DMS79 (cell line): Measurements from ENCODE around the gene DMRTA1.
"Not testable (repeated sequence)": the region's sequence is repeated elsewhere in the genome, so short reads cannot be mapped to it uniquely, and the experiment has no call there.

Experiments used
- DNase-seq: peaks from one replicate; lab custom pipeline; 2025; lab: John Stamatoyannopoulos, UW

DMRTA1 gene, protein sequence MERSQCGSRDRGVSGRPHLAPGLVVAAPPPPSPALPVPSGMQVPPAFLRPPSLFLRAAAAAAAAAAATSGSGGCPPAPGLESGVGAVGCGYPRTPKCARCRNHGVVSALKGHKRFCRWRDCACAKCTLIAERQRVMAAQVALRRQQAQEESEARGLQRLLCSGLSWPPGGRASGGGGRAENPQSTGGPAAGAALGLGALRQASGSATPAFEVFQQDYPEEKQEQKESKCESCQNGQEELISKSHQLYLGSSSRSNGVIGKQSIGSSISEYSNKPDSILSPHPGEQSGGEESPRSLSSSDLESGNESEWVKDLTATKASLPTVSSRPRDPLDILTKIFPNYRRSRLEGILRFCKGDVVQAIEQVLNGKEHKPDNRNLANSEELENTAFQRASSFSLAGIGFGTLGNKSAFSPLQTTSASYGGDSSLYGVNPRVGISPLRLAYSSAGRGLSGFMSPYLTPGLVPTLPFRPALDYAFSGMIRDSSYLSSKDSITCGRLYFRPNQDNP

DNA sequence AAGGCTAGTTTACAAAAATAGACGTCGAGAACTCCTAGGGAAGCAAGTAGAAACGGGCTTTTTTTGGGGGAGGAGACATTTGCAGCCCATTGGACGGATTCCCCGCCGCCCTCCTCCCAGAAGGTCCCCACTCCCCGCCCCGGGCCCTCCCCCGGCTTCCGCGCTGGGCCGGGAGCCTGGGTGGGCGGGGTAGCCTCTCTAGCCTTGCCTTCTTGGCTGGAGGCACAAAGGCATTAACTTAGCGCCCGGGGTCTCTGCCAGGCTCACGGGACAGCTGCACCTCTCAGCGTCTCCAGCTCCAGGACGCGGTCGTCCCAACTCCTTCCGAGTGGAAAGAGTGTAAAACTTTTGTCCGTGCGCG lies at the start of gene DMRTA1:
TSS of gene DMRTA1 (plus strand) at position 236 of the 361 bp plus-strand sequence. CDS start 242 bp downstream, outside the sequence.
- no peak for DNase-seq

DNA sequence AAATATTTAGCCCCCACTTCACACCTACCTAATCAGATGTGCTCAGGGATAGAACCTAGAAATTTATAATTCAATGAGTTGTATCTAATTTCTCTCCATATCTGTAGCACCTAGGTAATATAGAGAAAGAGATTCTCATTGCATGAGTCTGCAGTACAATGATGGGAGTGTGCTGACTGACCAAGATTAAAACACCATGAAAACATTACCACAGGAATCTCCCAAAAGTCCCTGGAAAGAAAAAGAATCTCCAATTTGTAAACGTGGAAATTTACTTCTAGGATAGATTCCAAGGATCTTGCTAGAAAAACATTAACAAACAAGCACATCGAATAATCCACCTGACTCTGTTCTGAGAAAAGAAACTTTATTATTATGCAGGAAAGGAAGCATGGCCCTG lies 45.0 kb upstream of the DMRTA1 start:
- DNase-seq, result no peak

- no peak for DNase-seq
Observed at GRCh38 chr9:22405869-22406659, 40.6 kb upstream of the DMRTA1 start.

DNA sequence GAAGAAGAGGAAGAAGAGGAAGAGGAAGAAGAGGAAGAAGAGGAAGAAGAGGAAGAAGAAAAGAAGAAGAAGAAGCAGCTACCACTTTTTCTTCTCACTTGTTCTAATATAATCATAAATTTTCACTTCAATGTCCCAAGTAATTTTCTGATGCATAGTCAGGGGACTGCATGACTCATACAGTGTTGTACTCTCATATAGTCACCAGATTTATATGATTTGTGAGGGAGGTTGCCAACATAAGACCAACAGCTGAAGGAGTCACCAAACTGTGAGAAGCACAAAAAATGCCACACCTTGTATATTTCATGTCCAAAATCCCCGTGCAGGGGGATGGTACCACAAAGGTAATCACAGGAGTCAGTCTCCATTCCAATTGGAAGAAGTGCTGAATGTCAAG lies 32.7 kb upstream of the DMRTA1 start:
- DNase-seq, result no peak

GRCh38 chr9:22415941-22416691 lies 30.5 kb upstream of the DMRTA1 start:
- DNase-seq, result no peak

- DNase-seq, result no peak
Observed at GRCh38 chr9:22416692-22417060, 29.9 kb upstream of the DMRTA1 start.

DNA sequence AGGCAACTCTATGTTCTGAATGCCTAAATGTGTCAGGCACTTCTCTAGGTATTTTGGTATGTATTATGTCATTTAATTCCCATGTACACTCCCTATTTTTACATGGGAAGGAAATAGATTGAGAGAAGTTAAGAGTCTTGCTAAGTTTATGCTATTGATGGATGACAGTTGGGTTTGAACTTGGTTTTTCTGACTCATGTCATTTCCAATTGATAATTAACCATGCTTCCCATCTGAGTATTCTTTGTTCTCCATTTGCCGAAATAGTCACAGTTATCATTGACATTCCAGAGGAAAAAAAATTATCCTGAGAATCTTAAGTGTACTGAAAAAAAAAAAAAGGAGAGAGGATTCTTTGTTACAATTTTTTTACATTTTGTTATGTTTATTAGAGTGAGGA lies 23.1 kb upstream of the DMRTA1 start:
- no peak for DNase-seq

DNA sequence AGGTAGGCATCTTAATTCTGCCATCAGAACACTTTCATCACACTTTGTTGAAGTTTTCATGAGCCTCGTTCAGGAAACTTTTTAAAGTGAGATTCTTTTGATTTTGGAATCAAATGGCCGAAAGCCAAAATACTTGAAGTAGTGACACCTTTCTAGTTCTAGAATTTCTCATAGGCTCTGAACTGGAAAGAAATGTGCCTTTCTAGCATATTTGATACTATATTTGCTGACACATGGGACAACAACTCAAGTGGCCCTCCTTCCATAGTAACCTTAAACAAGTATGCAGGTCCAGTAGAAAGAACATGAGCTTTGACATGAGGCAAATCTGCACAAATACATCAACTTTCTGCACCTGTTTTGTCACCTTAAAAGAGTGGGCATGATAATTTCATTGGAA lies 22.0 kb upstream of the DMRTA1 start:
- DNase-seq, result no peak

DNA sequence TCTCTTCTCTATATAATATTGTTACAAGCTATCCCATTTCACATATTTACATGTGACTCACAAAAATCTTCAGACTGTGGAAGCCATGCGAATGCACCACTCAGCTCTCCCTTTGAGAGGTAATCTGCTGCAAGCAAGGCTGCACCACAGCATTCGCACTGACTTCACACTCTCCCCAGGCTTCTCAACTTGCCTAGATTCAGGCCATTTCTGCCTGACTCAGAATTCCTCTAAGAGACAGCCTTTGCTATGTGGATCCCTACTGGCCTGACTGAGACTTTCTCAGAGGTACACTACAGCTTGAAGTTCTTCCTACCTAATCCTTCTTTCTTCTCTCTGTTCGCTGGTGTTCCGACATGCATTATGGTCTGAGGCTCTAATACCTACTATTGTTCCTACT lies 21.1 kb upstream of the DMRTA1 start:
- no peak for DNase-seq

DNA sequence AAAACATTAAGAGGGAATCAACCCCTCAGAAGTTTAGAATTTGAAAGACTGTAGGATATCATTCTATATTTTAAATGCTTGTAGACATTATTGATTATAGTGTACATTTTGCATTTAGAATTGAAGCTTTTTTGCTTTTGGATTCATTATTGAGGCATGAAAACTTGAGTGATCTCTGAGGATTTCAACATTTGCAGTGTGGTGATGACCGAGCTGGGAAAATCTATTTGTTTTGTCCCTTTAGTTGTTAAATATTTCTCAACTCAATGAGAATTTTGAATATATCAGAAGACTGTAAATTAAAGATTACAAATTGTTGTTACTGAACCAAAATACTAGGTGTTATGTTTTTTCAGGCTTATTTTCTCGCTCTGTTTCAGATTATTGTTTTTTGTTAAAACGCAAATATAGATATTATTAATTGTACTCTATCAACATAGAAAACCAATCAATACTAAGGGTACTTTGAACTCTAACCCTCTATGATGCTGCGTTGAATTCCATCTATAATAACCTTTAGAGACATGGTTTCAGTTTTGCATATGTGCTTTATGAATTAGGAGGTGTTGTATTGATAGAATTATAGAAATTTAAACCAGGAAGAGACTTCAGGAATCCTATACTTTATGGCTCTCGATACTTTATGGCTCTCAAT lies 19.3 kb upstream of the DMRTA1 start:
- no peak for DNase-seq

DNA sequence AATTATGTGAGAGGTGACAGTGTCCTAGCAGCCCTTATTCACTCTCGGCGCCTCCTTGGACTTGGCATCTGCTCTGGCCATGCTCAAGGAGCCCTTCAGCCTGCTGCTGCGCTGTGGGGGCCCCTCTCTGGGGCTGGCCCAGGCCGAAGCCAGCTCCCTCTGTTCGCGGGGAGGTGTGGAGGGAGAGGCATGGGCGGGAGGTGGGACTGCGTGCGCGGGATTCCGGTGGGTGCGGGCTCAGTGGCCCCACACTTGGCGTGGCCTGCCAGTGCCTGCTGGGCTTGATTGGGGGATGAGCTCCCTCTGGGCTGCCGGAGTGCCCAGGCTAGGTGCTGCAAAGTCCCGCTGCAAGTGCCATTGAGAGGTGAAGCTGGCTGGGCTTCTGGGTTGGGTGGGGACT lies 12.9 kb upstream of the DMRTA1 start:
- DNase-seq, result no peak

DNA sequence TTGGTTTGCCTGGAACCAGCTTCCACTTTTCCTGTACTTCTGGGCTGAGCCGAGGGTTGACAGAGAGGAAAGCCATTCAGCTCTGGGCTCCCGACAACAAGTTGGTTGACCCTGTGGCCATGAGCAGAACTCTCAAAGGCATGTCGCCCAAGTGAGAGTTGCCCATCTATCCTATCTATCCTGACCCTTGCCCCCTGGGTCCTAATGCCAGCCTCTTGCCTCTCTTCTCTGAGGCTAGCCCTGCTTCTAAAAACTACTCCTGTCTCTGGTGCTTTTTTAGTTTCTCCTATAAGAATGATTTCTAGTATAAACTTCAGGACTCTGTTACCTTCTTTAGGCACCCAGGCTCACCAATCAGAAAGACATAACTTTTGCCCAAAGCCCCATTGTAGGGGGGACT lies 11.4 kb upstream of the DMRTA1 start:
- not testable (repeated sequence) for DNase-seq

DNA sequence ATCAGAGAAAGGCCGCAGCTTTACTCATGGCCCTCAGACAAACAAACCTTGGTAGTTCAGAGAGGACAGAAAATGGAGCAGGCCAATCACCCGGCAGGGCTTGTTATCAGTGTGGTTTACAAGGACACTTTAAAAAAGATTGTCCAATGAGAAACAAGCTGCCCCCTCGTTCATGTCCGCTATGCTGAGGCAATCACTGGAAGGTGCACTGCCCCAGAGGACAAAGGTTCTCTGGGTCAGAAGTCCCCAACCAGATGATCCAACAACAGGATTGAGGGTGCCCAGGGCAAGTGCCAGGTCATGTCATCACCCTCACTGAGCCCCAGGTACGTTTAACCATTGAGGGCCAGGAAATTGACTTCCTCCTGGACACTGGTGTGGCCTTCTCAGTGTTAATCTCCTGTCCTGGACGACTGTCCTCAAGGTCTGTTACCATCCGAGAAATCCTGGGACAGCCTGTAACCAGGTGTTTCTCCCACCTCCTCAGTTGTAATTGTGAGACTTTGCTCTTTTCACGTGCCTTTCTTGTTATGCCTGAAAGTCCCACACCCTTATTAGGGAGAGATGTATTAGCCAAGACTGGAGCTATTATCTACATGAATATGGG lies 9.1 kb upstream of the DMRTA1 start:
- DNase-seq, result not testable (repeated sequence)

- DNase-seq, result no peak
Observed at GRCh38 chr9:22440841-22441240, 5.8 kb upstream of the DMRTA1 start.

DNA sequence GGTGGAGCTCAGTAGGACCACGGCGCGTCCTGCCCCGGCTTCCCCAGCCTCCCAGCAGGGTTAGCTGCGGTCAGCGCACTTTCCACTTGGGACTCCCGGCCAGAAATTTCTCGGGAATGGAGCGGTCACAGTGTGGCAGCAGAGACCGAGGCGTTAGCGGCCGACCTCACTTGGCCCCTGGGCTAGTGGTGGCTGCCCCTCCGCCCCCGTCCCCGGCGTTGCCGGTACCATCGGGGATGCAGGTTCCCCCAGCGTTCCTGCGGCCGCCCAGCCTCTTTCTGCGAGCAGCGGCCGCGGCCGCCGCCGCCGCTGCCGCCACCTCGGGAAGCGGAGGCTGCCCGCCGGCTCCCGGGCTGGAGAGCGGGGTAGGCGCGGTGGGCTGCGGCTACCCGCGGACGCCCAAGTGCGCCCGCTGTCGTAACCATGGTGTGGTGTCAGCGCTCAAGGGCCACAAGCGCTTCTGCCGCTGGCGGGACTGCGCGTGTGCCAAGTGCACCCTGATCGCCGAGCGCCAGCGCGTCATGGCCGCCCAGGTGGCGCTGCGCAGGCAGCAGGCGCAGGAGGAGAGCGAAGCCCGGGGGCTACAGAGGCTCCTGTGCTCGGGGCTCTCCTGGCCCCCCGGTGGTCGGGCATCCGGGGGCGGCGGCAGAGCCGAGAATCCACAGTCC lies 460 bp downstream of the DMRTA1 start:
- DNase-seq, result peak; percentile 7

DNA sequence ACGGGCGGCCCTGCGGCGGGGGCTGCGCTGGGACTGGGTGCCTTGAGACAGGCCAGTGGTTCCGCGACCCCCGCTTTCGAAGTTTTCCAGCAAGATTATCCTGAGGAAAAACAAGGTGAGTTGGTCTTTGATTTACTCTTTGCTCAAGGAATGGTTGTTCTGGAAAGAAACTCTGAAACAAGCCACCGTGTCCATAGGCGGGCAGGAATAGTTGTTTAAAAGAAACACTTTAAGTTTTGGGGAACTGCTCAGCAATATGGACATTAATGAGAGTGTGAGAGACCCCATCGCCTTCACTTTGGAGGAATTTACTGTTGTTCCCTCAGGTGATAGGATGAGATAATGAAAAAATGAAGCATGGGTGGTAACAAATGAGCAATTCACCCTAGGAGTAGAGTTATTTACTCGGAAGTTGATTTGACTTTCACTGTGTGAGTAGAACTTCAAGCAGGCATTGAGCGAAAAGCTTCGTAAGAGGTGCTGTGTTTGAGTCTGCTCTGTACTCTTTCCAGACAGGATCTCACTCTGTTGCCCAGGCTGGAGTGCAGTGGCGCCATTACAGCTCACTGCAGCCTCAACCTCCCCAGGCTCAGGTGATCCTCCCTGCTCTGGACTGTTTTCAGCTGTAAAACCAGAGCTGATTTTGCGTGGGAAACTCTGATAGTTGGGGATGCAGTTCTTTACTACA lies 1.1 kb downstream of the DMRTA1 start:
- DNase-seq, result no peak

DNA sequence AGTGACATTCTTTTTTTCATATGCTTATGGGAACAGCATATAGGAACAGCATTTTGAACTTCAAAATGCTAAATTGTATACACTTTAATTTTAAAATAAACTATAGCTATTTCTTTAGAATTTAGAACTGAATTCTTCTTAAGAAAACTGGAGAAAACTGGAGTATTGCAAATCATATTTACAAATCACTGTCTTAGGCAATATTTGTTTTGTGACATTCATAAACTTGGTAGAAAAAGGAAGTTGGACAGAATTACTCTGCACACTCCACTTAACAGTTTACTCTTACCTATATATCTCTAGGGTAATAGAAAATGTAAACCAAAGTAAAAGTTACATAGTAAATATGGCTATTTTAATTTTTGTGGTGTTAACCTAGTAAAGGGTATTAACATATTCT lies 3.1 kb downstream of the DMRTA1 start:
- no peak for DNase-seq

DNA sequence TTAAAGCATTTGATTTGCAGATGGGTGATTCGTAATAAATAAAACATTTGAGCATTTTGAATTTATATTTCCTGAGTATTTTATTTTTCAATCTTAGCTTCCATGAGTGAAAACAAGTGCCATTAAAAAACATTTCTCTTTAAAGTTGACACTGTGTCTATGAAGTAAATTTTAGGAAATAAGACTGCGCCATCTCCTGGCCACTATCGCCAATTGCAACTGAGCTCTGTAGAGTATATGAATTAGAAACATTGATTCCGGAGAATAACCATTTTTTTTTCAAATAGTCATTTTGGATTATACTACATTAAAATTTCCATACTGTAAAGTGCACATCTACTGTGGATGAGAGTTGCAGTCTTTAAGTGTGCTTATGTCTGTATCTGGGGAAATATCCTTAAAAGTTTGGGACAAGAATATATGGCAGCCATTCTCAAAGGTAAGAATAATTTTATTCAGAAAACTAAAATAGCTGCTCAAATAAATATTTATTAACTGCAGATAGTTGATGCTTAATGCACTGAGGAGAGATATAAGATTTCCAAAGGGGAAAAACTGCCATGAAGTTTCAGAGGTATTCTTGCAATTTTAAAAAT lies 5.9 kb downstream of the DMRTA1 start:
- DNase-seq, result no peak

- DNase-seq, result no peak
Observed at GRCh38 chr9:22454016-22454415, 7.4 kb downstream of the DMRTA1 start.

DNA sequence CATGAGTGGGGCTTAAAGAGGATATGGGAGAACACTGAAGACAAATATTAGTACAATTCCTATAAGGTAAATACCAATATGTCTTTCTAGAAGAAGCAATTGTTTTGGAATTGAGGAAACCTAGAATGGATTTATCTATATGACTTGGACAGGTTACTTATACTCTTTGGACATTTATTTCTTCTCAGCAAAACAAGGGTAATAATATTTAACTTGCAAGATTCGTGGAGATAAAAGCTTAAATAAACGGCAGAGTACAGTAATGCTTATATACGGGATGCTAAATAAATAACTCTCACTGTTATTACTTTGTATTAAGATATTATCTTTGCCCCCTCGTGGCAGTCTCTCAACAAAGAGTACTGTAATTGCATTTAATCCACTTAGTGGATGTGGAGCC lies 8.6 kb downstream of the DMRTA1 start:
- no peak for DNase-seq
